WERI-Rb-1 (cell line): ENCODE measurements around the gene ADRB2.

Experiments used
- DNase-seq: peaks from one replicate; pipeline ENCODE4 v3.0.0-alpha.2; 2020
- H3K27ac ChIP-seq: fragments of 250-450 bp; sonication (Bioruptor Pico); 2 replicates; pipeline ENCODE4 v1.5.1; 2020; ENCODE audit warnings: mild to moderate bottlenecking, moderate library complexity
- H3K27me3 ChIP-seq: fragments of 250-450 bp; sonication (Bioruptor Pico); 2 replicates; pipeline ENCODE4 v1.5.1; 2021; ENCODE audit warnings: mild to moderate bottlenecking, low read depth, moderate library complexity; ENCODE audit not compliant: insufficient read depth, severe bottlenecking
- H3K36me3 ChIP-seq: fragments of 250-450 bp; sonication (Bioruptor Pico); 2 replicates; pipeline ENCODE4 v1.5.1; 2020; ENCODE audit warnings: mild to moderate bottlenecking, moderate library complexity
- H3K4me3 ChIP-seq: 2 replicates; pipeline ENCODE4 v1.5.1; 2011; ENCODE audit warnings: low read depth, mild to moderate bottlenecking, control low read depth, low read length
- H3K9me3 ChIP-seq: fragments of 250-450 bp; sonication (Bioruptor Pico); 2 replicates; pipeline ENCODE4 v1.5.1; 2021; ENCODE audit warnings: mild to moderate bottlenecking, moderate library complexity; ENCODE audit not compliant: severe bottlenecking
- CTCF ChIP-seq: IDR thresholded peaks from 2 replicates; pipeline ENCODE4 v1.5.1; 2011; ENCODE audit warnings: low read depth, mild to moderate bottlenecking, control low read depth, inconsistent platforms, low read length

The ADRB2 gene

GRCh38 chr5:148858106-148858505, 31.7 kb downstream of the ADRB2 start:
- no peak for TF ChIP-seq CTCF
- Histone ChIP-seq H3K9me3 (no peaks in the 10 kb centered on the region), H3K4me3 (no peak overlapping the region), H3K27ac (no peak overlapping the region), H3K36me3 (no peaks in the 10 kb centered on the region), H3K27me3 (peaks cover 44% of the 10 kb centered on the region)
- no peak for DNase-seq

- Histone ChIP-seq H3K36me3 (no peaks in the 10 kb centered on the region), H3K27ac (no peak overlapping the region), H3K4me3 (no peak overlapping the region), H3K9me3 (no peaks in the 10 kb centered on the region), H3K27me3 (peaks cover 43% of the 10 kb centered on the region)
- TF ChIP-seq CTCF = no peak
- no peak for DNase-seq
These were observed 32.1 kb downstream of the ADRB2 start for GRCh38 chr5:148858547-148858946.

- no peak for TF ChIP-seq CTCF
- Histone ChIP-seq H3K27ac (no peak overlapping the region), H3K27me3 (peaks cover 38% of the 10 kb centered on the region), H3K36me3 (no peaks in the 10 kb centered on the region), H3K4me3 (no peak overlapping the region), H3K9me3 (no peaks in the 10 kb centered on the region)
- no peak for DNase-seq
These were observed 33.3 kb downstream of the ADRB2 start for GRCh38 chr5:148859703-148860102.

- no peak for DNase-seq
- Histone ChIP-seq H3K27me3 (peaks cover 38% of the 10 kb centered on the region), H3K9me3 (no peaks in the 10 kb centered on the region), H3K27ac (no peak overlapping the region), H3K36me3 (no peaks in the 10 kb centered on the region), H3K4me3 (no peak overlapping the region)
- TF ChIP-seq CTCF = no peak
These were observed 34.2 kb downstream of the ADRB2 start for GRCh38 chr5:148860599-148860998.

- TF ChIP-seq CTCF = no peak
- H3K27ac ChIP-seq = no peak overlapping the region
- peaks cover 35% of the 10 kb centered on the region for H3K27me3 ChIP-seq
- no peak overlapping the region for H3K4me3 ChIP-seq
- DNase-seq = no peak
- H3K9me3 ChIP-seq = no peaks in the 10 kb centered on the region
- H3K36me3 ChIP-seq = no peaks in the 10 kb centered on the region
These were observed 34.7 kb downstream of the ADRB2 start for GRCh38 chr5:148861088-148861487.

- Histone ChIP-seq H3K9me3 (no peaks in the 10 kb centered on the region), H3K4me3 (no peak overlapping the region), H3K27me3 (peaks cover 36% of the 10 kb centered on the region), H3K36me3 (no peaks in the 10 kb centered on the region), H3K27ac (no peak overlapping the region)
- no peak for TF ChIP-seq CTCF
- no peak for DNase-seq
These were observed 35.3 kb downstream of the ADRB2 start for GRCh38 chr5:148861696-148862095.
